Smooth muscle cell (in vitro differentiated cells): Measurements from ENCODE around the gene VPREB3. TPM values are rescaled to one million over a fixed set of nuclear protein-coding genes. Genes with fewer than 3 reads are reported as not detected.
"Not testable (repeated sequence)": the region's sequence is repeated elsewhere in the genome, so short reads cannot be mapped to it uniquely, and the experiment has no call there.

Experiments used
- DNase-seq: peaks from one replicate; lab custom pipeline; 2025; ENCODE audit not compliant: unreplicated experiment; lab: John Stamatoyannopoulos, UW
- H2AFZ ChIP-seq: fragments of 200-600 bp; sonication (generic); 2 replicates; pipeline ENCODE4 v1.6.0; 2016; ENCODE audit warnings: antibody characterized with exemption, low read depth, mild to moderate bottlenecking
- H3F3A ChIP-seq: fragments of 200-600 bp; sonication (generic); 2 replicates; pipeline ENCODE4 v1.6.0; 2017; ENCODE audit warnings: antibody characterized with exemption, low read depth
- H3K27ac ChIP-seq: fragments of 200-600 bp; sonication (generic); 2 replicates; pipeline ENCODE4 v1.5.1; 2016; ENCODE audit warnings: low read depth, mild to moderate bottlenecking
- H3K27me3 ChIP-seq: fragments of 200-600 bp; sonication (generic); 2 replicates; pipeline ENCODE4 v1.6.1; 2016; ENCODE audit warnings: low read depth, mild to moderate bottlenecking
- H3K36me3 ChIP-seq: fragments of 200-600 bp; sonication (generic); 2 replicates; pipeline ENCODE4 v1.5.1; 2016; ENCODE audit warnings: low read depth
- H3K4me1 ChIP-seq: fragments of 200-600 bp; sonication (generic); 2 replicates; pipeline ENCODE4 v1.5.1; 2016; ENCODE audit warnings: low read depth
- H3K4me2 ChIP-seq: fragments of 200-600 bp; sonication (generic); 2 replicates; pipeline ENCODE4 v1.6.0; 2016; ENCODE audit warnings: mild to moderate bottlenecking
- H3K4me3 ChIP-seq: fragments of 200-600 bp; sonication (generic); 2 replicates; pipeline ENCODE4 v1.5.1; 2016; ENCODE audit warnings: mild to moderate bottlenecking
- H3K79me2 ChIP-seq: fragments of 200-600 bp; sonication (generic); 2 replicates; pipeline ENCODE4 v1.6.0; 2016; ENCODE audit warnings: low read depth, mild to moderate bottlenecking
- H3K9ac ChIP-seq: fragments of 200-600 bp; sonication (generic); 2 replicates; pipeline ENCODE4 v1.6.0; 2016; ENCODE audit warnings: low read depth
- H3K9me3 ChIP-seq: fragments of 200-600 bp; sonication (generic); replicated peaks from 2 replicates; pipeline ENCODE4 v1.5.1; 2016; ENCODE audit warnings: low read depth
- H4K20me1 ChIP-seq: fragments of 200-600 bp; sonication (generic); 2 replicates; pipeline ENCODE4 v1.6.0; 2016; ENCODE audit warnings: low read depth
- WGBS: methylation state at CpG from one replicate; pipeline ENCODE4 v1.1.7; 2016; ENCODE audit warnings: low lambda C conversion rate; 5-methylcytosine and 5-hydroxymethylcytosine counted together
- polyA plus RNA-seq: library from polyadenylated mRNA; unstranded; fragments of >200 nt; fragmentation: Nextera tagmentation; extraction: Ambion mirVana; gene quantifications from 2 replicates; pipeline ENCODE4 v1.2.1, GENCODE V29; 2016
- total RNA-seq: library from RNA; depleted of rRNA; stranded (reverse); fragments of >200 nt; gene quantifications from 2 replicates; pipeline ENCODE4 v1.2.3, GENCODE V29; 2014
- TF ChIP-seq, protein P1 (sequence below): fragments of 200-600 bp; sonication (generic); IDR thresholded peaks from 2 replicates; pipeline ENCODE4 v1.5.1; 2017; ENCODE audit warnings: borderline replicate concordance, mild to moderate bottlenecking, antibody characterized with exemption; ENCODE audit not compliant: insufficient read depth, poor library complexity, severe bottlenecking

VPREB3 gene
- total and polyA plus RNA-seq, 2 experiments from 2014 or later, result not detected

DNA sequence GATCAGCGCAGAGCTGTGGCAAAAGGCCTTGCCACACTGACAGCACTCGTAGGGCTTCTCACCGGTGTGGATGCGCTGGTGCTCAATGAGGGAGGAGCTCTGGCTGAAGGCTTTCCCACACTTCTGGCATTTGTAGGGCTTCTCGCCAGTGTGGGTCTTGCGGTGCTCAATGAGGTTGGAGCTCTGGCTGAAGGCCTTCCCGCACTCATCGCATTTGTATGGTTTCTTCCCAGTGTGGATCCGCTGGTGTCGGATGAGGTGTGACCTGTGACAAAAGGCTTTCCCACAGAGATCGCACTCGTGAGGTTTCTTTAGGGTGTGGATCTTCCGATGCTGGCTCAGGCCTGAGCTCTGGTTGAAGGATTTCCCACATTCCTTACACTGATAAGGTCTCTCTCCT, 10.2 kb downstream of the VPREB3 start:
- Histone ChIP-seq H2AFZ (no peak overlapping the region), H3K4me3 (no peak overlapping the region), H3K4me2 (no peak overlapping the region), H4K20me1 (peaks cover 53% of the 10 kb centered on the region), H3K79me2 (peaks cover 23% of the 10 kb centered on the region), H3K4me1 (no peaks in the 10 kb centered on the region), H3K27me3 (no peaks in the 10 kb centered on the region), H3K27ac (no peak overlapping the region), H3F3A (no peaks in the 10 kb centered on the region), H3K36me3 (peaks cover 9% of the 10 kb centered on the region), H3K9me3 (no peaks in the 10 kb centered on the region), H3K9ac (no peak overlapping the region)
- WGBS, result 97% methylated on average over 13 of the region's 13 CpGs
- TF ChIP-seq, protein P1, sequence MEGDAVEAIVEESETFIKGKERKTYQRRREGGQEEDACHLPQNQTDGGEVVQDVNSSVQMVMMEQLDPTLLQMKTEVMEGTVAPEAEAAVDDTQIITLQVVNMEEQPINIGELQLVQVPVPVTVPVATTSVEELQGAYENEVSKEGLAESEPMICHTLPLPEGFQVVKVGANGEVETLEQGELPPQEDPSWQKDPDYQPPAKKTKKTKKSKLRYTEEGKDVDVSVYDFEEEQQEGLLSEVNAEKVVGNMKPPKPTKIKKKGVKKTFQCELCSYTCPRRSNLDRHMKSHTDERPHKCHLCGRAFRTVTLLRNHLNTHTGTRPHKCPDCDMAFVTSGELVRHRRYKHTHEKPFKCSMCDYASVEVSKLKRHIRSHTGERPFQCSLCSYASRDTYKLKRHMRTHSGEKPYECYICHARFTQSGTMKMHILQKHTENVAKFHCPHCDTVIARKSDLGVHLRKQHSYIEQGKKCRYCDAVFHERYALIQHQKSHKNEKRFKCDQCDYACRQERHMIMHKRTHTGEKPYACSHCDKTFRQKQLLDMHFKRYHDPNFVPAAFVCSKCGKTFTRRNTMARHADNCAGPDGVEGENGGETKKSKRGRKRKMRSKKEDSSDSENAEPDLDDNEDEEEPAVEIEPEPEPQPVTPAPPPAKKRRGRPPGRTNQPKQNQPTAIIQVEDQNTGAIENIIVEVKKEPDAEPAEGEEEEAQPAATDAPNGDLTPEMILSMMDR, result no peak
- no peak for DNase-seq

DNA sequence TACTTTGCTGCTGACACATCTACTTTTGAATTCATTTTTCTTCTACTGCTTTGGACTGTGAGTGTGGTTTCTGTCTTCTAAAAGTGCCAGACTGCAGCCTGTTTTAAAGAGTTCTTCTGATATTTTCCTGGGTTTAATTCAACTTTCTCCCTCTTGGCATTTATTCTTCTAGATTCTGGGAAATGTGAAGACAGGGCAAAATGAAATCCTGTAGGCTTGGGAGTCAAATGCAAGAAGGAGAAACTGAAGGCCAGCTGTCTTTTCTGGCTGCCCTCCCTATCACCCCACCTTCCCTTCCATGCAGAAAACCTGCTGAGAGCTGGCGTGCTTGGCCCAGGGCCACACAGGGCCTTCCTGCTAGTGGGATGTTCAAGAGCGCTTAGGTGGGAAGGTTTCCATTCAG, 10.9 kb downstream of the VPREB3 start:
- H3K4me1 ChIP-seq, result no peaks in the 10 kb centered on the region
- H3K36me3 ChIP-seq, result peaks cover 9% of the 10 kb centered on the region
- no peak overlapping the region for H3K27ac ChIP-seq
- no peak overlapping the region for H3K4me2 ChIP-seq
- TF ChIP-seq, protein P1, result no peak
- H3K4me3 ChIP-seq, result no peak overlapping the region
- no peaks in the 10 kb centered on the region for H3F3A ChIP-seq
- WGBS, result 95% methylated on average over 2 of the region's 2 CpGs
- H3K9ac ChIP-seq, result no peak overlapping the region
- no peaks in the 10 kb centered on the region for H3K9me3 ChIP-seq
- no peak overlapping the region for H2AFZ ChIP-seq
- peaks cover 16% of the 10 kb centered on the region for H3K79me2 ChIP-seq
- peaks cover 59% of the 10 kb centered on the region for H4K20me1 ChIP-seq
- no peak for DNase-seq
- H3K27me3 ChIP-seq, result no peaks in the 10 kb centered on the region

DNA sequence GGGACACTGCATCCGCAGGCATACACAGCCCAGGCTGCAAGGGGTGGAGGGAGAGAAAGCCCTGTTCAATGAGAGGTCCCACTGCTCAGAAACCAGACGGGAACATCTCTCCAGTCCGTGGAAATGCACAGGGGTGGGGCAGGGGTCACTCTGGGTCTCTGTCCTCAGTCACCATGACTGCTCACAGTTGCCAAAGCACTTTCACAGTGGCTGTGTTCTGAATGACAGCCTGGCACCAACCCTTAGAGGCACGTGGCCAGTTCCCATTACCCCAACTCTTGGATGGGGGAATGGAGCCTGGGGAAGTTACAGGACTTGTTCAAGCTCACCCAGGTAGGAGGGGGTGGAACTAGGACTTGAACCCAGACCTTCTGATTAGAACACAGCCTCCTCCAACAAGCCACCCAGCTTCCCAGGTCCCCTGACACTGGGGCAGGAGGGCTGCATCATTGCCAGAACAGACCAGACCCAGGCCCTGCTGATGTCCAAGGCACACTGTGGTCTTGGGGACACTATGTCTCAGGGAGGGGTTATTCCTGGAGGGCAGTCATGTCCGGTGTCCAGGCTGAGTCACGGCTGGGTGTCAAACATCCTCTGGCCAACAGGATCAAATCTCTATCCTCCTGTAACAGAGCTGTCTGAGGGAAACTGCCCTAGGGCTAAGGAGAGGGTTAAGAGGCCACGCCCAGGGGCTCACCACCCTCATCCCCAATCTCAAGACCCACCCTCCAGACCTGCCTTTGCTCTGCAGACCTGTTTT, 11.5 kb downstream of the VPREB3 start:
- H3F3A ChIP-seq, result no peaks in the 10 kb centered on the region
- H3K9ac ChIP-seq, result no peak overlapping the region
- H3K4me1 ChIP-seq, result no peaks in the 10 kb centered on the region
- DNase-seq, result no peak
- no peaks in the 10 kb centered on the region for H3K9me3 ChIP-seq
- TF ChIP-seq, protein P1, result no peak
- H3K79me2 ChIP-seq, result peaks cover 10% of the 10 kb centered on the region
- H3K27me3 ChIP-seq, result no peaks in the 10 kb centered on the region
- WGBS, result 92% methylated on average over 7 of the region's 7 CpGs
- H3K27ac ChIP-seq, result no peak overlapping the region
- H4K20me1 ChIP-seq, result peaks cover 53% of the 10 kb centered on the region
- H3K4me2 ChIP-seq, result no peak overlapping the region
- no peak overlapping the region for H2AFZ ChIP-seq
- H3K36me3 ChIP-seq, result peaks cover 9% of the 10 kb centered on the region
- no peak overlapping the region for H3K4me3 ChIP-seq

DNA sequence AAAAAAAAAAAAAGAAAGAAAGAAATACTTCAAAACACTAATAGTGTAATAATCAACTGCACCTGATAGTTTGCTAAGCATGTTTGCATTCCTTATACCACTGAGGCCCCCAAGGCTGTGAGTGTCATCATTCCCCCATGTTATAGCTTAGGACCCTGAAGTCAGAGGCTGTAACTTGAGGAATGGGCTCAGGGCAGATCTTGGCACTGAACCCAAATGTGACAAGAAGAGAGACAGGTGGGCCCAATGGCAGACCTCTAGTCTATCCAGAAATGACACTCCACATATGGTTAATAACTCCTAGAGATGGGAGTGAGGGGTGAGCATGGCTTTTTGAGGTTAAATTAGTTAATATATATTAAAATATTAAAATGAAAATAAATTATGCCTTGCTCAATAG, 16.5 kb downstream of the VPREB3 start:
- Histone ChIP-seq H4K20me1 (peaks cover 20% of the 10 kb centered on the region), H3K4me3 (no peak overlapping the region), H3K27me3 (no peaks in the 10 kb centered on the region), H3K27ac (no peak overlapping the region), H3K9me3 (no peaks in the 10 kb centered on the region), H3K36me3 (no peaks in the 10 kb centered on the region), H3K4me2 (no peak overlapping the region), H3K4me1 (no peaks in the 10 kb centered on the region), H2AFZ (no peak overlapping the region), H3F3A (no peaks in the 10 kb centered on the region), H3K79me2 (no peaks in the 10 kb centered on the region), H3K9ac (no peak overlapping the region)
- TF ChIP-seq, protein P1, result no peak
- DNase-seq, result no peak

DNA sequence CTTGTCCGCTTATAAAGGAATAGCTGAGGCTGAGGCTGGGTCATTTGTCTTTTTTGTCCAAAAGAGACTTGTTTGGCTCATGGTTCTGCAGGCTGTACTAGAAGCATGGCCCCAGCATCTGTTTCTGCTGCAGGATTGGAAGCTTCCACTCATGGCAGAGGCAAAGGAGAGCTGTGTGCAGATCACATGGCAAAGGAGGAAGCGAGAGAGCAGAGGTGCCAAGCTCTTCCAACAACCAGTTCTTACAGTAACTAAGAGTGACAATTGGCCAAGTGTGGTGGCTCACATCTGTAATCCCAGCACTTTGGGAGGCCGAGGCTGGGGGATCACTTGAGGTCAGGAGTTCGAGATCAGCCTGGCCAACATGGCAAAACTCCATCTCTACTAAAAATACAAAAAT, 26.1 kb downstream of the VPREB3 start:
- not testable (repeated sequence) for H3K27ac ChIP-seq, H3F3A ChIP-seq, H3K4me2 ChIP-seq, H3K36me3 ChIP-seq, H3K79me2 ChIP-seq, H4K20me1 ChIP-seq, H2AFZ ChIP-seq, H3K27me3 ChIP-seq, H3K9ac ChIP-seq, H3K9me3 ChIP-seq, H3K4me3 ChIP-seq, DNase-seq, H3K4me1 ChIP-seq
- WGBS, result 91% methylated on average over 4 of the region's 4 CpGs
